HL-60/S4 treated with retinoic acid at 250 ng/mL for 4 days and 3 days (cell line): ENCODE results near the gene BATF3.

Experiments
- in situ Hi-C: fragments of 300-500 bp; cut with MboI; formaldehyde crosslinking; loops from 2 replicates; pipeline ENCODE4 v1.7.0; 2022; ENCODE audit warnings: low sequenced_read_pairs

The BATF3 gene

GRCh38 chr1:212710566-212710965 is 10.9 kb upstream of the BATF3 start:
- in situ Hi-C loops, result no loop called here

- in situ Hi-C loops, result no loop called here
Measured at GRCh38 chr1:212703991-212704564, 4.4 kb upstream of the BATF3 start.

- in situ Hi-C loops, result no loop called here
Measured at GRCh38 chr1:212702672-212703071, 3.0 kb upstream of the BATF3 start.

- in situ Hi-C loops, result no loop called here
Measured at GRCh38 chr1:212701910-212702309, 2.3 kb upstream of the BATF3 start.

- in situ Hi-C loops, result no loop called here
Measured at GRCh38 chr1:212700892-212701819, 1.5 kb upstream of the BATF3 start.

GRCh38 chr1:212700223-212700891 is 717 bp upstream of the BATF3 start:
- in situ Hi-C loops, result no loop called here

- in situ Hi-C loops, result no loop called here
Measured at GRCh38 chr1:212699104-212699624, 476 bp downstream of the BATF3 start.

GRCh38 chr1:212698467-212699103 is 1.1 kb downstream of the BATF3 start:
- in situ Hi-C loops, result no loop called here

GRCh38 chr1:212696721-212697331 is 2.8 kb downstream of the BATF3 start:
- in situ Hi-C loops, result no loop called here

- in situ Hi-C loops, result no loop called here
Measured at GRCh38 chr1:212692774-212693644, 6.6 kb downstream of the BATF3 start.

GRCh38 chr1:212691561-212692071 is 8.0 kb downstream of the BATF3 start:
- in situ Hi-C loops, result no loop called here

GRCh38 chr1:212690816-212691403 is 8.7 kb downstream of the BATF3 start:
- in situ Hi-C loops, result no loop called here

GRCh38 chr1:212689758-212690529 is 9.7 kb downstream of the BATF3 start:
- in situ Hi-C loops, result no loop called here

- in situ Hi-C loops, result no loop called here
Measured at GRCh38 chr1:212689196-212689725, 10.4 kb downstream of the BATF3 start.

- in situ Hi-C loops, result no loop called here
Measured at GRCh38 chr1:212688341-212689047, 11.1 kb downstream of the BATF3 start.

- in situ Hi-C loops, result no loop called here
Measured at GRCh38 chr1:212687811-212688210, 11.8 kb downstream of the BATF3 start.

GRCh38 chr1:212686591-212686990 is 13.0 kb downstream of the BATF3 start:
- in situ Hi-C loops, result no loop called here
